ENCODE measurements around the gene ADAMTS2.

ADAMTS2 gene

DNA sequence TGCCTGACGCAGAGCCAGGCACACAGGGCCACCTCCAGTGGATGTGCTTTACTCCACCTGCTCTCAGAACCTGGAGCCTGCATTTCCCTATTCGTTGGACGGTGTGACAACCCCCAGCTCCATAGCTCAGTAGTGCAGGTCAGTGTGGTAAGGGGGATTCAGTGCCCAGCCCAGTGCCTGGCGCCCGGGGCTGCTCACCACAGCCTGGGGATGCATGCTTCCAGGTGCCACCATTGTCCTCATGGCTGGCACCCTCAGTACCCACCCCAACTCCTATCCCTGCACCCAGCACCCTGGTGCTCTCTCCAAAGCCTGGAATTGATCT, 32.8 kb upstream of the ADAMTS2 start:
- Histone ChIP-seq H3K9me3 (ENCODE audit: control insufficient read depth, insufficient read depth, low read length) (no peaks in the 10 kb centered on the region), H3K4me3 (ENCODE audit: low read length) (no peak overlapping the region), H3K27ac (ENCODE audit: low read length) (no peak overlapping the region), H3K27me3 (ENCODE audit: control insufficient read depth, insufficient read depth, low read length) (no peaks in the 10 kb centered on the region), H3K4me1 (ENCODE audit: control insufficient read depth, insufficient read depth, low read length) (no peaks in the 10 kb centered on the region), H3K36me3 (ENCODE audit: control insufficient read depth, insufficient read depth, low read length) (no peaks in the 10 kb centered on the region; the same call in 1 of the 2 replicates)
- WGBS (ENCODE audit: insufficient coverage, insufficient read length): no CpG with 5 or more reads among the region's 5 CpGs
- DNase-seq (ENCODE audit: low read depth, low spot score): no peak

DNA sequence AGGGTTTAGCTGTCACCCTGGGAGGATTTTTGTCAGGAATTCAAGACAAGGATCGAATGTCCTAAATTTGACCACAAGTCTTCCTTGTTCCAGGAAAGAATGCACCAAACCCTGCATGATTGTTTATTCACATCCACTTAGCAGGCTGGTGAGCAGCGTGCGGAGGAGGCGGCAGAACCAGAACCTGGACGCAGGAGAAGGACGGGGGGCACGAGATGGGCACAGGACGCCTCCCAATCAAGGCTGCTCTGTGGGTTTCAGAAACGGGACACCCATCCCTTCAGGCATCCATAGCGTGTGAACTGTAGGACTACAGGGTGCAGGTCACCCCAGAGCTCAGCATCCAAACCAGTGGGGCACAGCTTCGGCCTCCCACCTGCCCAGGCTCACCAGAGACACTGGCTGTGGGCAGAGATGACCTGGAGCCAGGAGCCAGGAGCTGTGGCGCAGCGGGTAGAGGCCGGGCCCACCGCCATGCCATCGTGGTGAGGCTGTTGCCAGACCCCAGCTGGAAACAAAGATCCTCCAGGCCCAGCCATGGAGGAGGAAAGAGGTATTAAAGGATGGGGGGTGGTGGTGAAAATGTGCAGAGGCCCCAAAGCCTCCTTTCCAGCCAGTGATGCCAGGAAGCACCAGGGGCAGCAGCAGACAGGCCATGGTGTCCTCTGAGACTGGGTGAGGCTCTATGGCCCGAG, 32.3 kb upstream of the ADAMTS2 start:
- Histone ChIP-seq H3K4me3 (ENCODE audit: low read length) (no peak overlapping the region), H3K27ac (ENCODE audit: low read length) (no peak overlapping the region), H3K36me3 (ENCODE audit: control insufficient read depth, insufficient read depth, low read length) (no peaks in the 10 kb centered on the region; the same call in 1 of the 2 replicates), H3K4me1 (ENCODE audit: control insufficient read depth, insufficient read depth, low read length) (no peaks in the 10 kb centered on the region), H3K9me3 (ENCODE audit: control insufficient read depth, insufficient read depth, low read length) (no peaks in the 10 kb centered on the region), H3K27me3 (ENCODE audit: control insufficient read depth, insufficient read depth, low read length) (no peaks in the 10 kb centered on the region)
- WGBS (ENCODE audit: insufficient coverage, insufficient read length): no CpG with 5 or more reads among the region's 17 CpGs
- no peak for DNase-seq (ENCODE audit: low read depth, low spot score)

DNA sequence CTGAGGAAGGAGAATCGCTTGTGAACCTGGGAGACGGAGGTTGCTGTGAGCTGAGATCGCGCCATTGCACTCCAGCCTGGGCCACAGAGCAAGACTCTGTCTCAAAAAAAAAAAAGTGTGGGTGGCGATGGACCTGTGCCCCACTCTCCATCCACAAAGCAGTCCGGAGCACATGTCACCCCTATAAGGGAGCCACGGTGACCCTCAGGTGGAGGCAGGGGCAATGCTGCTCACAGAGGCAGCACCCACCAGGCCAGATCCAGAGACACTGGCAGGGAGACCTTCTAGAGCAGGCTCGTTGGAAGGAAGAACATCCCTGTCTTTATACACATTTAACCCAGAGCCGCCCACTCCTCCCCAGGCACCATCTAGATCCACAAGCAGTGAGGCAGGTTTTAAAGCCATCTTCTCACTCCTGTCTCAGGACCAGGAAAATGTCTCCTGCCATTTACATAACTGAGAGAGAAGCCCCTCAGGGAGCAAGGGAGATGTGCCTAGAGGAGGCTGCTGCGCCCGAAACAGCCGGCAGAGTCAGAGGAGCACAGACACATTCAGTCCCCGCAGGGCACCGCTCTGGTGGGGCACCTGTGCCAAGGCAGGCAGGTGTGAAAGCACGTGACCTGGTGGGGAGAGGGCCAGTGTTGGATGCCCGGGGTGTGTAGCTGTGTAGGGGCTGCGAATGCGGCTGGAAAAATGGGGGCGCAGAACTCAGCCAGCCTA, 31.6 kb upstream of the ADAMTS2 start:
- Histone ChIP-seq H3K9me3 (ENCODE audit: control insufficient read depth, insufficient read depth, low read length) (no peaks in the 10 kb centered on the region), H3K4me3 (ENCODE audit: low read length) (no peak overlapping the region), H3K27me3 (ENCODE audit: control insufficient read depth, insufficient read depth, low read length) (no peaks in the 10 kb centered on the region), H3K4me1 (ENCODE audit: control insufficient read depth, insufficient read depth, low read length) (no peaks in the 10 kb centered on the region), H3K27ac (ENCODE audit: low read length) (no peak overlapping the region), H3K36me3 (ENCODE audit: control insufficient read depth, insufficient read depth, low read length) (no peaks in the 10 kb centered on the region; the same call in 1 of the 2 replicates)
- DNase-seq (ENCODE audit: low read depth, low spot score): no peak
- WGBS (ENCODE audit: insufficient coverage, insufficient read length): no CpG with 5 or more reads among the region's 19 CpGs

DNA sequence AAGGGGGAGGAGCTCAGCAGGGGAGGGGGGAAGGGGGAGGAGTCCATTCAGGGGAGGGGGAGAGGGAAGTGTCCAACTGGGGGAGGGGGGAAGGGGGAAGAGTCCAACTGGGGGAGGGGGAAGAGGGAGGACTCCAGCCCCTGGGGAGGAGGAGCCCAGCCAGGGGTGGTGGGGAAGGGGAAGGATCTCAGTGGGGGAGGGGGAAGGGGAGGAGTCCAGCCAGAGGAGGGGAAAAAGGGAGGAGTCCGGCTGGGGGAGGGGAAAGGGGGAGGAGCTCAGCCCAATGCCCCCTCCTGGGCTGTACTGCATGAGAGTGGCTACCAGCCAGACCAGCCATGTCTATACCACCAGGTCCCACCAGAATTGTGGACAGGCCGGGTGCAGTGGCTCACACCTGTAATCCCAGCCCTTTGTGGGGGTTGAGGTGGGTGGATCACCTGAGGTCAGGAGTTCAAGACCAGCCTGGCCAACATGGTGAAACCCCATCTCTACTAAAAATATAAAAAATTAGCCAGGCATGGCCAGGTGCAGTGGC, 30.6 kb upstream of the ADAMTS2 start:
- DNase-seq (ENCODE audit: low read depth, low spot score): no peak
- Histone ChIP-seq H3K36me3 (ENCODE audit: control insufficient read depth, insufficient read depth, low read length) (no peaks in the 10 kb centered on the region; the same call in 1 of the 2 replicates), H3K9me3 (ENCODE audit: control insufficient read depth, insufficient read depth, low read length) (no peaks in the 10 kb centered on the region), H3K27ac (ENCODE audit: low read length) (no peak overlapping the region), H3K4me3 (ENCODE audit: low read length) (no peak overlapping the region), H3K4me1 (ENCODE audit: control insufficient read depth, insufficient read depth, low read length) (no peaks in the 10 kb centered on the region), H3K27me3 (ENCODE audit: control insufficient read depth, insufficient read depth, low read length) (no peaks in the 10 kb centered on the region)
- WGBS (ENCODE audit: insufficient coverage, insufficient read length): no CpG with 5 or more reads among the region's 2 CpGs

DNA sequence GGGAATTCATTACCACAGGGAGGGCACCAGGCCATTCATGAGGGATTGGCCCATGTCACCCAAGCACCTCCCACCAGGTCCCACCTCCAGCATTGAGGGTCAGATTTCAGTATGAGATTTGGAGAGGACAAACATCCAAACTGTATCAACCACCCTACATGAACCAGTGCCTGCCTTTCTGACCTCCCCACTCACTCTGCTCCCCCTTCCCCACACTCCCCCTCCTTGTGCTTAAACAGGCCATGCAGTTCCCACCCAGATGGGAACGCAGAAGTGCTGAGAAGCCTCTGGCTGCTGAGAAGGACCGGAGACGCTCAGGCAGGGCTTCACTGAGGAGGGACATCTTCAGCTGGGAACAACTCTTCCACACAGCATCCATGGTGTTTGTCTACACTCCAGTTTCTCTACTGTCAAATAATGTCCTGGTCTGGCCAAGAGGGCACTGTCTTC, 30.0 kb upstream of the ADAMTS2 start:
- Histone ChIP-seq H3K27me3 (ENCODE audit: control insufficient read depth, insufficient read depth, low read length) (no peaks in the 10 kb centered on the region), H3K9me3 (ENCODE audit: control insufficient read depth, insufficient read depth, low read length) (no peaks in the 10 kb centered on the region), H3K36me3 (ENCODE audit: control insufficient read depth, insufficient read depth, low read length) (no peaks in the 10 kb centered on the region; the same call in 1 of the 2 replicates), H3K4me1 (ENCODE audit: control insufficient read depth, insufficient read depth, low read length) (no peaks in the 10 kb centered on the region), H3K4me3 (ENCODE audit: low read length) (no peak overlapping the region), H3K27ac (ENCODE audit: low read length) (no peak overlapping the region)
- WGBS (ENCODE audit: insufficient coverage, insufficient read length): no CpG with 5 or more reads among the region's 3 CpGs
- no peak for DNase-seq (ENCODE audit: low read depth, low spot score)

DNA sequence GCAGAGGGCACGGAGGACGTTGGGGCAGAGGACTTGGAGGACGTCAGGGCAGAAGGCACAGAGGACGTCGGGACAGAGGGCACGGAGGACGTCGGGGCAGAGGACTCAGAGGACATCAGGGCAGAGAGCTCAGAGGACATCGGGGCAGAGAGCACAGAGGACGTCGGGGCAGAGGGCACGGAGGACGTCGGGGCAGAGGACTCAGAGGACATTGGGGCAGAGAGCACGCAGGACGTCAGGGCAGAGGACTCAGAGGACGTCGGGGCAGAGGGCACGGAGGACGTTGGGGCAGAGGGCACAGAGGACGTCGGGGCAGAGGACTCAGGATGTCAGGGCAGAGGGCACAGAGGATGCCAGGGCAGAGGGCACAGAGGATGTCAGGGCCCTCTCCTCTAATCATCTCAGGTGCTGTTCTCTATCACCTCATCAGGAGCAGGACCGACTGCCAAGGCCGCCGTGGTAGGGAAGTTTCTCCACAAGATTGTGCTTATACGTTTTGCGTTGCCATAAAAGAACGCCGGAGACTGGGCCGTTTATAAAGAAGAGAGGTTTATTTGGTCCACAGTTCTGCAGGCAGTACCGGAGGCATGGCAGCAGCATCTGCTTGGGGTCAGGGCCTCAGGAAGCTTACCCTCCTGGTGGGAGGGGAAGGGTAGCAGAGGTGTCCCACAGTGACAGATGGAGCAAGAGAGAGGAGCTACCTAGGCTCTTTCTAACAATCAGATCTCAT, 29.4 kb upstream of the ADAMTS2 start:
- WGBS (ENCODE audit: insufficient coverage, insufficient read length): no CpG with 5 or more reads among the region's 31 CpGs
- Histone ChIP-seq H3K36me3 (ENCODE audit: control insufficient read depth, insufficient read depth, low read length) (no peaks in the 10 kb centered on the region; the same call in 1 of the 2 replicates), H3K4me3 (ENCODE audit: low read length) (no peak overlapping the region), H3K9me3 (ENCODE audit: control insufficient read depth, insufficient read depth, low read length) (no peaks in the 10 kb centered on the region), H3K4me1 (ENCODE audit: control insufficient read depth, insufficient read depth, low read length) (no peaks in the 10 kb centered on the region), H3K27ac (ENCODE audit: low read length) (no peak overlapping the region), H3K27me3 (ENCODE audit: control insufficient read depth, insufficient read depth, low read length) (no peaks in the 10 kb centered on the region)
- no peak for DNase-seq (ENCODE audit: low read depth, low spot score)

DNA sequence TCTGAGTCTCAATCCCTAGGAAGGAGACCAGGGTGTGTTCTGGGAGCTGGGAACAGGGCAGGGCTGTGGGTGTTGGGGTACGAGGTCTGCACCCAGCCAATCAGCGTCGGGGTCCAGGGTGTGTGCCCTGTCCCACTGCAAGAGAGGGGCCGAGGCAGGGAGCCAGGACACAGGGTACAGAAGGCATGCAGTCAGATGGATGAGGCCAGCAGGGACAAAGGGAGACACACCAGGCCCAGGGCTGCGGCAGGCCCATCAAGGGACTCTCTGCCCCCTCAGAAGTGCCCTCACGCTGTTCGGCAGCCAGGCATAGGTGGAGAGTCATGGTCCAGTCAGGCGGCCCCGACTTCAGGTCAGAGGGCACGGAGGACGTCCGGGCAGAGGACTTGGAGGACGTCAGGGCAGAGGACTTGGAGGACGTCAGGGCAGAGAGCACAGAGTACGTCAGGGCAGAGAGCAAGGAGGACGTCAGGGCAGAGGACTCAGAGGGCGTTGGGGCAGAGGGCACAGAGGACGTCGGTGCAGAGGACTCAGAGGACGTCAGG, 28.8 kb upstream of the ADAMTS2 start:
- no CpG with 5 or more reads among the region's 20 CpGs for WGBS (ENCODE audit: insufficient coverage, insufficient read length)
- no peaks in the 10 kb centered on the region for H3K4me1 ChIP-seq (ENCODE audit: control insufficient read depth, insufficient read depth, low read length)
- no peaks in the 10 kb centered on the region for H3K27me3 ChIP-seq (ENCODE audit: control insufficient read depth, insufficient read depth, low read length)
- no peaks in the 10 kb centered on the region; the same call in 1 of the 2 replicates for H3K36me3 ChIP-seq (ENCODE audit: control insufficient read depth, insufficient read depth, low read length)
- no peak for DNase-seq (ENCODE audit: low read depth, low spot score)
- no peak overlapping the region for H3K4me3 ChIP-seq (ENCODE audit: low read length)
- no peaks in the 10 kb centered on the region for H3K9me3 ChIP-seq (ENCODE audit: control insufficient read depth, insufficient read depth, low read length)
- no peak overlapping the region for H3K27ac ChIP-seq (ENCODE audit: low read length)

DNA sequence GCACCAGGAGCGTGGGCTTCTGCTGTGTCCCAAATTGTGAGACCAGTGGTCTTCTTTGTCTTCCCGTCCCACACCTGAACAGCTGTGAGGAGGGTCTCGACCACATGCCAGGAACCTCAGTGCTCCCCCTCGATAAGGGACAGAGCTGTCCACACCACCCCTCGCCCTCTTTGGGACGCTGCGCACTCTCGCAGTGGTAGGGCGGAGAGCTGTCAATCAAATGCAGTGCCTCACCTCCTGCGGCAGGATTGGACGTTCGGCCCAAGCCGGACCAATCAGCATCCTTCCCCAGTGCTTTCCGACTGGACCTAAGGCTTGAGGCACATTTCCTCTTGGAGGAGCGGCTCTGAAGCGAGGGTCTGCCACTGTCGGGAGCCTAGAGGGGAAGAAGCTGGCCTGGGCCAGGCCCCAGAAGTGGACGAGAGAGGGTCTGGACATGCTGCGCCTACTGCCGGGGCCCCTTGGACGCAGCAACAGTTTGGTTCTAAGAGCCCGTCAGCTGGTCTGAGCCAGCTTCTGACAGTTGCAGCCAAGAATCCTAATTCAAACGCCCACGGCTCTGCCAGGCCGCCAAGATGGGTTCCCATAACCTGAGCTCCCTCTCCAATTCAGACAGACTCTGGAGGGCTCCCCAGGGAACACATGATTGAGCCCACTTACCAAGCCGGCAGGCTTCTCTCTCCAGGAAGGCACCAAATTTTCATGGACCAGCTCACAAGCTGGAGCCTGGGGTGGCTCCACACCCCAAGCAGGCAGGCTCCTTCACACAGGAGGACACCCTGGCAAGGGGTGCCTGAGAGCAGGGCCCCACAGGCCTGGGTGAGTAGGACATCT, 28.1 kb upstream of the ADAMTS2 start:
- no peaks in the 10 kb centered on the region for H3K27me3 ChIP-seq (ENCODE audit: control insufficient read depth, insufficient read depth, low read length)
- DNase-seq (ENCODE audit: low read depth, low spot score): no peak

DNA sequence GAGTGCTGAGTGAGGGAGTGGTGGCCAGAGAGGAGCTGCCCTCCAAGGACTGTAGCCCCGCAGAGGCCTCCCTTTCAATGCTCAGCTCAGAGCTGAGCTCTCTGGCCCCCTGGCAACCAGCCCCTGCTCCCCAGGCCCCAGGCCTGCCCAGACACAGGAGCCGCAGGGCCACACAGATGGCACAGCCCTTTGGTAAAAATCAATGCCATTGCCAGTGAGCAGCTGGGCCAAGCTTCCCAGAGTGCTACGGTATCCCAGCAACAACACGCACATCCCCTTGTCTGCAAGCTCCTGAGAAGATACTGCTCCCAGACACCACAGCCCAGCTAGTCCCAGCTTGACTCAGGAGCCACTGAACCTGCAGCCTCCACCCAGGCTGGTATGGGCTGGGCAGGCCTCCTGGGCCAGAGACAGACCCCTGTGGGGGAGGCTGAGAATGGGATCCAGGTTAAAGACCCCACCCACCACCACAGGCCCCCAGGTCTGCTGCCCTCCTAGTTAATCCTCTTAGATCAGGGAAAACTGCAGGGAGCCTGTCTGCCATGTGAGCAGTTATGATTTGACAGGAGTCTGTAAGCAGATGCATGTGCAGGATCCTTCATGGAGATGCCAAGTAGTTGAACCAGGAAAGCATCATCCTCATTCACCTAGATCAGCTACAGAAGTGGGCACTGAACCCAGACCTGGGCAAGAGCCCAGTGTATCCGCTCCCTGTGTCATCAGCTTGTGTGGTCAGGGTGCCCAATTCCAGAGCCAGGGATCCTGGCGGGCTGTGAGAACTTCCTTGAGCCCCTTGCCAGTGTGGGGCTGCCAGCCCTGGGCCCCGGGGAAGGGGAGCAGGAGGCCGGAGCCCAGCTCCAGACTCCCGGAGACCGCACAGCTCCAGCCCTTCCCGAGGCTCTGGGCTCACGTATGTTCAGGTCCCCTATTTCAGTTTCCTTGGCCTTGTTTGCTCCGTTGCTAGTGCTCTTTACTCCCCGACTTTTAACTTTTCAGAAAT, 26.7 kb upstream of the ADAMTS2 start:
- Histone ChIP-seq H3K4me3 (ENCODE audit: low read length) (no peak overlapping the region), H3K36me3 (ENCODE audit: control insufficient read depth, insufficient read depth, low read length) (no peaks in the 10 kb centered on the region; the same call in 1 of the 2 replicates), H3K9me3 (ENCODE audit: control insufficient read depth, insufficient read depth, low read length) (no peaks in the 10 kb centered on the region), H3K27ac (ENCODE audit: low read length) (no peak overlapping the region), H3K4me1 (ENCODE audit: control insufficient read depth, insufficient read depth, low read length) (no peaks in the 10 kb centered on the region), H3K27me3 (ENCODE audit: control insufficient read depth, insufficient read depth, low read length) (no peaks in the 10 kb centered on the region)
- DNase-seq (ENCODE audit: low read depth, low spot score): no peak
- WGBS (ENCODE audit: insufficient coverage, insufficient read length): no CpG with 5 or more reads among the region's 14 CpGs

More for the DNA sequence above, 28.1 kb upstream of the ADAMTS2 start:
- Histone ChIP-seq H3K4me1 (ENCODE audit: control insufficient read depth, insufficient read depth, low read length) (no peaks in the 10 kb centered on the region), H3K36me3 (ENCODE audit: control insufficient read depth, insufficient read depth, low read length) (no peaks in the 10 kb centered on the region; the same call in 1 of the 2 replicates), H3K4me3 (ENCODE audit: low read length) (no peak overlapping the region), H3K27ac (ENCODE audit: low read length) (no peak overlapping the region), H3K9me3 (ENCODE audit: control insufficient read depth, insufficient read depth, low read length) (no peaks in the 10 kb centered on the region)
- no CpG with 5 or more reads among the region's 26 CpGs for whole genome bisulfite sequencing (ENCODE audit: insufficient coverage, insufficient read length)

All from iPS DF 6.9 (cell line).